NCI-H774 (cell line): ENCODE data around the gene EBF4.
A peak's percentile ranks its signal among the peaks of the same experiment; 100 is the strongest.

Source experiments
- DNase-seq: peaks from one replicate; lab custom pipeline; 2025; lab: John Stamatoyannopoulos, UW

EBF4 gene, protein sequence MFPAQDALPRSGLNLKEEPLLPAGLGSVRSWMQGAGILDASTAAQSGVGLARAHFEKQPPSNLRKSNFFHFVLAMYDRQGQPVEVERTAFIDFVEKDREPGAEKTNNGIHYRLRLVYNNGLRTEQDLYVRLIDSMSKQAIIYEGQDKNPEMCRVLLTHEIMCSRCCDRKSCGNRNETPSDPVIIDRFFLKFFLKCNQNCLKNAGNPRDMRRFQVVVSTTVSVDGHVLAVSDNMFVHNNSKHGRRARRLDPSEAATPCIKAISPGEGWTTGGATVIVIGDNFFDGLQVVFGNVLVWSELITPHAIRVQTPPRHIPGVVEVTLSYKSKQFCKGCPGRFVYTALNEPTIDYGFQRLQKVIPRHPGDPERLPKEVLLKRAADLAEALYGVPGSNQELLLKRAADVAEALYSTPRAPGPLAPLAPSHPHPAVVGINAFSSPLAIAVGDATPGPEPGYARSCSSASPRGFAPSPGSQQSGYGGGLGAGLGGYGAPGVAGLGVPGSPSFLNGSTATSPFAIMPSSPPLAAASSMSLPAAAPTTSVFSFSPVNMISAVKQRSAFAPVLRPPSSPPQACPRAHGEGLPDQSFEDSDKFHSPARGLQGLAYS

DNA sequence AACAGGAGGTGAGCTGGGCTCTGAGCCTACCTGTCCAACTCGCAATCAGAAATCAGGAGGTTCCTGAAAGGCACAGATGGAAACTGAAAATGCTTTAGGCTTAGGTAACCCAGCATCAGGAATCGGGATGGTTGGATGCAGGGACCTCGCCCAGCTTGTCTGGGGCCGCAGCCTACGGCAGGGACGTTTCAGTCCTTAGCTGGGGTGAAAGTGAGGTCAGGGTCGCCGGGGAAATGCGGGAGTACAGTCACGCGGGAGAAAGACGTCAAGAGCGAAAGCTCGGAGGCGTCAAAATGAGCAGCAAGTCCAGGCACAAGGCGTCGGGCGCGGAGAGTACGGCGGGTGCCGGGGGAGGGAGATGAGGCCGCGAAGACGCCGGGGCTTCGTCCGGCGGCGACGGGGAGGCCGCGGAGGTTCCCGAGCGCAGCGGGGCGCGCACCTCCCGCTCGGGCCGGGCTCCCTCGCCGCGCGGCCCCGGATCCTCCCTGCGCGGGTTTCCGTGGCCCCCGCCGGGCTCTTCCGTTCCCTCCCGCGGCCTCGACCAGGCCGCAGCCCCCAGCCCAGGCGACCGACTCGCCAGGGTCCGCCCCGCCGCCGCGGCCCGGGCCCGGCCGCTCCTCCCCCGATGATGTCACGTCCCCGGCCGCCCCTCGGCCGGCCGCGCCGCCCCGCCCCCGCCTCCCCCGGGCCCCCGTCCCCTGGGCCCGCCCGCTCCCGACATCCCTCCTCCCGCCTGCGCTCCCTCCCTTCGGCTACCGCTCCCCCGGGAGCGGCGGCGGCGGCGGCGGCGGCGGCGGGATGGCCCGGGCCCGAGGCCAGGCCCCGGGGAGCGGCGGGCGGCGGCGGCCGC, at the start of gene EBF4:
EBF4 (plus strand) TSS at position 745 of the 850 bp plus-strand sequence. CDS start 866 bp downstream, outside the sequence.
- DNase-seq, result peak; percentile 11

DNA sequence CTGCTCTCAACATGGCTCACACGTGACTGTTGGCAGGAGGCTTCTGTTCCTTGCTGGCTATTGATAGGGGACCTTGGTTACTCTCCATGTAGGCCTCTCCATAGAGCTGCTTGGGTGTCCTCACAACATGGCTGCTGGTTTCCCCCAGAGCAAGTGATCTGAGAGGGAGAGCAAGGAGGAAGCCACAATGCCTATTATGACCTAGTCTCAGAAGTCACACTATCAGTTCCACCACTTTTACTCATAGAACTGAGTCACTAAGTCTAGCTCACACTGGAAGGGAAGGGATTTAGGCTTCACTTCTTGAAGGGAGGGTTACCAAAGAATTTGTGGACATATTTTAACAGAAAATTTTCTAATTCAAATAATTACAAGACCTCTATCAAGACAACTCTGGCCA, 48.9 kb upstream of the EBF4 start:
- DNase-seq, result no peak

DNA sequence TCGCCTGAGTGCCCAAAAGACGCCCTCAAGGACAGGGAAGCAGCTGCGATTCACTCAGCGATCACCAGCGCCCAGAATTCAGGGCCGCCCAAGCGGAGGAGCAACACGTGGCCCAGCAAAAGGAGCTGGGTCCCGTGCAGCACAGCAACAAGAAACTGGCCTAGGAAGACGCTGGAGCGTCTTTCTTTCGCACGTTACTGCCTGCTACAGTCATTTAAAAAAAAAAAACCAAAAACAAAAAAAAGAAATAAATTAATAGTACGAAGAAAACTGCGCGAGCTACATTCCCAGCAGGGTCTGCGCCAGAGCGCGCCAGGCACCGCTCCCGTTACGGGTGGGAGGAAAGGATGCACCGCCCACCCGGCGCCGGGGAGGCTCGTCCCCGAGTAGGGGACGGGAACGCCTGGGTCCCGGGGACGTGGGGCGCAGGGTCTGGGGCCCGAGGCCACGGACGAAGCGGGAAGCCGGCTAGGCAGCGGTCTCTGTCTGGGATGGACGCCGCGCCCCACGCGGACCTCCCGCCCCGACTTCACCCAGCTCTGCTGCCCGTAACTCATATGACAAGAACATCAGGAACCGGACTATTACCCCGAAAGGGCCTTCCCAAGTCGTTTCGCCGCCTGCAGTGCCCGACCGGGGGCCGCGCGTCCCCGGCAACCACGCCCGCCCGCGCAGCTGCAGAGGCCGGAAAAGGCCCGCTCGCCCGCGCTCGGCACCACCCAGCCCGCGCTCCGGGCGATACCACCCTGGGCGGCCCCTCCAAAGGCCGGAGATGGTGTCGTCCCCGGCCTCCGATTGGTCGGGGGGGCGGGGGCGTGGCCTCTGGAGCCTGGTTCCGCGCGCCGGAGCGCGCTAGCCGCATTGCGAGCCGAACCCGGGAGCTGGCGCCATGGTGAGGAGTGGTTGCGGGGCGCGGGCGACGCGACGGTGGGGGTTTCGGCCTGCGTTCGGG, 40.5 kb upstream of the EBF4 start, which contains the start of gene NOP56:
NOP56 (plus strand) TSS at position 861 of the 952 bp plus-strand sequence; CDS start at position 890, 29 bp downstream.
- DNase-seq, result peak; percentile 92

DNA sequence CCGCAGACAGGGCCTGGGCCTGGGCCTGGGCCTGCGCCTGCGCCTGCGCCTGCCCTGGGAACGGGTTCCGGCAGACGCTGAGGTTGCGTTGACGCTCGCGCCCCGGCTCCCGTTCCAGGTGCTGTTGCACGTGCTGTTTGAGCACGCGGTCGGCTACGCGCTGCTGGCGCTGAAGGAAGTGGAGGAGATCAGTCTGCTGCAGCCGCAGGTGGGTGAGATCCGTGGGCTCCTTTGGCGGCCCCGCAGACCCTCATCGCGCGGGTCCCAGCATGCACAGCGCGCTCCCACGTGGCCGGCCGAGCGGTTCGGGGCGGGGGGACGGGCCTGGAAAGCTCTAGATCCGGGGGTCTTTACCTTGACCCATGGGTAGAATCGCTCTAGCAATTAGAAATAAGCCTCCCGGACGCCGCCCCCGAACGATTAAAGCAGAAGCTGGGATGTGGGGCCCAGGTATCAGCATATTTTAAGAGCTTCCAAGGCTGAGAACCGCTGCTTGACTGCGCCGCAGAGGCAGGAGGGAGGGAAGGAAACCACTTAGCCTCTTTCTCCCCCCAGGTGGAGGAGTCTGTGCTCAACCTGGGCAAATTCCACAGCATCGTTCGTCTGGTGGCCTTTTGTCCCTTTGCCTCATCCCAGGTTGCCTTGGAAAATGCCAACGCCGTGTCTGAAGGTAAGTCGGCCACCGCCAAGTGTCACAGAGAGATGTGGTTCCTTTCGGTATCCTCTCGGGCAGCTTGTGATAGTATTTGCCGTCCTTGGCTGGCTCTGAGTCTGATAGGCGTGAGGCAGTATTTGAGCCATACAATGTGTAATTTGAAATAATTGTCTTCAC, 39.6 kb upstream of the EBF4 start:
- peak; percentile 68 for DNase-seq

DNA sequence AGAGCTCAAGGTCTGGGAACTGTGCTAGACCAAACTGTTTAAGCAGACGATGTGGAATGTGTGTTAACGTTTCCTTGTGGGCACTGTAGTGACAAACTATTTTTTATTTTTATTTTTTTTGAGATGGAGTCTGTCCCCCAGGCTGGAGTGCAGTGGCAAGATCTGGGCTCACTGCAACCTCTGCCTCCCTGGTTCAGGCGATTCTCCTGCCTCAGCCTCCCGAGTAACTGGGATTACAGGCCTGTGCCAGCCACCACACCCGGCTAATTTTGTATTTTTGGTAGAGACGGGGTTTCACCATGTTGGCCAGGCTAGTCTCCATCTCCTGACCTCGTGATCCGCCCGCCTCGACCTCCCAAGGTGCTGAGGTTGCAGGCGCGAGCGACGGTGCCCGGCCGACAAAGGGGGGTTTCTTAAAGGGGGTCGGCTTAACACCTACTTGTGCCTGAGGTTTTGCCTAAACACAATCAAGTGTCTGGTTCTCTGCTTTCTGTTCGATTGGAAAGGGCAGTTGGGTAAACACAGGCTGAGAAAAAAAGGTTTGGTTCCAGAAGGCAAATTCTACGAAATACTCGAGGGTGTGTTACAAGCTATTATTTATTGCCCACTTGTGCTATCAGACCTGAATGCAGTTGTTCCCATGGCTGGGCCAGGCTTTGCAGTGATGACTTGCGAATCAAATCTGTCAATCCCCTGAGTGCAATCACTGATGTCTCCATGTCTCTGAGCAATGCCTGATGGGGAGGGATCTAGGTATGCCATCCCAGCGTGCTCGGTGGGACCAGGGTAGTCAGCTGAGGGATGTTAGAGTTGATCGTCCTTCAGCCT, 38.8 kb upstream of the EBF4 start:
- DNase-seq, result no peak

DNA sequence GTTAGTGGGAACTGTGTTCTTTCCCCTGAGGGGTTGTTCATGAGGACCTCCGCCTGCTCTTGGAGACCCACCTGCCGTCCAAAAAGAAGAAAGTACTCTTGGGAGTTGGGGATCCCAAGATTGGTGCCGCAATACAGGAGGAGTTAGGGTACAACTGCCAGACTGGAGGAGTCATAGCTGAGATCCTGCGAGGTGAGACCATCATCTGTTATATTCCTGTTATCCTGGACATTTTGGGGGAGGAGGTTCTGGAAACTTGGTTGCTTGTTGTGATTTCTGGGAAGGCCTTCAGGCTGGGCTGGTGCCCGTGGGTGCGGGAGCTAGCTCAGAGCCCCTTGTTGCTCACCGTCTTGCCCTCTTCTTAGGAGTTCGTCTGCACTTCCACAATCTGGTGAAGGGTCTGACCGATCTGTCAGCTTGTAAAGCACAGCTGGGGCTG, 38.2 kb upstream of the EBF4 start:
- no peak for DNase-seq

DNA sequence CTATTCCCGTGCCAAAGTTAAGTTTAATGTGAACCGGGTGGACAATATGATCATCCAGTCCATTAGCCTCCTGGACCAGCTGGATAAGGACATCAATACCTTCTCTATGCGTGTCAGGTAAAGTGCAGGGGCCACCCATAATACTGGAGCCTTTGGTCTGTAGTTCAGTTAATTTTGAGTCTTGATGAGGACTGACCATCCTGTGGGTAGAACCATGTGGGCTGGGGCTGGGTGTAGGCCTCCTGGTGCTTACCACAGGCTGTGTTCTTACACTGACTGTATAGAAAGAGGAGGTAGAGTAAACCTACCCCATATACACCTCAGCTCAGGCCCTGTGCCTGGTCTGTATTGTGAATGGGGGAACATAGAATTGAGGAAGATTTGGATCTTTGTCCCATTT, 37.7 kb upstream of the EBF4 start:
- no peak for DNase-seq

DNA sequence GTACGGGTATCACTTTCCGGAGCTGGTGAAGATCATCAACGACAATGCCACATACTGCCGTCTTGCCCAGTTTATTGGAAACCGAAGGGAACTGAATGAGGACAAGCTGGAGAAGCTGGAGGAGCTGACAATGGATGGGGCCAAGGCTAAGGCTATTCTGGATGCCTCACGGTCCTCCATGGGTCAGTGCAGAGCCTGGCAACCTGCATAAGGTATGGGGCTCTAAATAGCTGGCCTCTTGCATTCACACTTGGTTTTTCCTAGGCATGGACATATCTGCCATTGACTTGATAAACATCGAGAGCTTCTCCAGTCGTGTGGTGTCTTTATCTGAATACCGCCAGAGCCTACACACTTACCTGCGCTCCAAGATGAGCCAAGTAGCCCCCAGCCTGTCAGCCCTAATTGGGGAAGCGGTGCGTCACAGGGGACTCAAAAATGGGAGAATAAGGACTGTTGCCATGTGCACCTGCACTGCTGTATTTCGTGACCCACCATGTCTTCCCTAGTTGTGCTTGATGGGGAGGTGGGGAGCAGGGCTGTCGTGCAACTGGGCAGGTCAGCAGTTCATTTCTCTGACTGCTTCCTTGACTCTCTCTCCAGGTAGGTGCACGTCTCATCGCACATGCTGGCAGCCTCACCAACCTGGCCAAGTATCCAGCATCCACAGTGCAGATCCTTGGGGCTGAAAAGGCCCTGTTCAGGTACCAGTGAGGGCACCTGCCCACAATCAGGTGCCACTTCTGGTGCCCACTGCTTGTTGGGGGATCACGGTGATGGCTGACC, 37.1 kb upstream of the EBF4 start:
- DNase-seq, result no peak

DNA sequence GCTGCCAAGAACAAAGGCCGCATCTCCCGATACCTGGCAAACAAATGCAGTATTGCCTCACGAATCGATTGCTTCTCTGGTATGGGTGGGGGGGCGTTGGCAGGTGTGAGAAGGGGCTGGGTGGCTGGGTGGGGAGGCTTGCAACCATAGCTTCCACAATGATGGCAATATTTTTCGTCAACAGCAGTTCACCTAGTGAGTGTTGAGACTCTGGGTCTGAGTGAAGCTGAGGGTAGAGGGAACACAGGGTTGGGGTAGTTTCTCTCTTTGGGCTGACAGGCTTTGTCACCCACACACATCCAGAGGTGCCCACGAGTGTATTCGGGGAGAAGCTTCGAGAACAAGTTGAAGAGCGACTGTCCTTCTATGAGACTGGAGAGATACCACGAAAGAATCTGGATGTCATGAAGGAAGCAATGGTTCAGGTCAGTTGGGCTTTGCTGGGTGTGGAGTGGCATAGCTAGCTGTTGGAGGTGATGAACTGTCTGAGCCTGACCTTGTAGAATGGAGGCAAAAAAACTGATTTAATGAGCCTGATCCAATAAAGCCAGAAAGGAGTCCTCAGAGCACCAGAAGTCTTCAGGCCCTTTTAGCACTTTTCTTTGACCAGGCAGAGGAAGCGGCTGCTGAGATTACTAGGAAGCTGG, 36.0 kb upstream of the EBF4 start:
- DNase-seq, result no peak

DNA sequence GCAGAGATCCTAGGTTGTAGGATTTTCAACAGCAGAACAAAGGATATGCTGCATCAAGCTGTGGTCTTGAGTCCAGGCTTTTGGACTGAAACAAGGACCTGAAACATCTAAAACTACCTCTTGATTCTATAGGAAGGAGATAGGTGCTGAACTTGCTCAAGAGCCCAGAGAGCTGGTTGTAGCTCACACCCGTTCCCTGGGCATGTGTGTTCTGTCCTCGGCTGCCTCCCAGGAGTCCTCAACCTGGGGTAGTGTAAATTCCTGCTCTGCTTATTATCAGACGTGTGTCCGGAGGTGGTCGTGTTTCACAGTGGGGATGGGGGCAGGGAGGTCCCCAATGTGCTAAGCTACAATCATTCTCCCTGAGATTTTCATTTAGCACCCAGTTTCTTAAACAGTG, 35.3 kb upstream of the EBF4 start:
- DNase-seq, result no peak

DNA sequence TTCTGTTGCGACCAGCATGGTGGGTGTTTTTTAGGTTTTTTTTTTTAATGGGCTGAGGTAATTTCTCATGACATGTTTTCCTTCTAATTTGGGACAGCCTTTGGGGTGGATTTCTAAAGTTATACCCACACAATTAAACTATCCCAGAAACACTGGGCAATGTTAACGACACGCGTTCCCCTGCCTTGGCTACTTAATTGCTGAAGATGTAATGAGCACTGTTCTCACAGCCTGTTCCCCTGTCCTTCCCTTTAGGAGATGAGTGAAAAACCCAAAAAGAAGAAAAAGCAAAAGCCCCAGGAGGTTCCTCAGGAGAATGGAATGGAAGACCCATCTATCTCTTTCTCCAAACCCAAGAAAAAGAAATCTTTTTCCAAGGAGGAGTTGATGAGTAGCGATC, 34.9 kb upstream of the EBF4 start:
- no peak for DNase-seq

DNA sequence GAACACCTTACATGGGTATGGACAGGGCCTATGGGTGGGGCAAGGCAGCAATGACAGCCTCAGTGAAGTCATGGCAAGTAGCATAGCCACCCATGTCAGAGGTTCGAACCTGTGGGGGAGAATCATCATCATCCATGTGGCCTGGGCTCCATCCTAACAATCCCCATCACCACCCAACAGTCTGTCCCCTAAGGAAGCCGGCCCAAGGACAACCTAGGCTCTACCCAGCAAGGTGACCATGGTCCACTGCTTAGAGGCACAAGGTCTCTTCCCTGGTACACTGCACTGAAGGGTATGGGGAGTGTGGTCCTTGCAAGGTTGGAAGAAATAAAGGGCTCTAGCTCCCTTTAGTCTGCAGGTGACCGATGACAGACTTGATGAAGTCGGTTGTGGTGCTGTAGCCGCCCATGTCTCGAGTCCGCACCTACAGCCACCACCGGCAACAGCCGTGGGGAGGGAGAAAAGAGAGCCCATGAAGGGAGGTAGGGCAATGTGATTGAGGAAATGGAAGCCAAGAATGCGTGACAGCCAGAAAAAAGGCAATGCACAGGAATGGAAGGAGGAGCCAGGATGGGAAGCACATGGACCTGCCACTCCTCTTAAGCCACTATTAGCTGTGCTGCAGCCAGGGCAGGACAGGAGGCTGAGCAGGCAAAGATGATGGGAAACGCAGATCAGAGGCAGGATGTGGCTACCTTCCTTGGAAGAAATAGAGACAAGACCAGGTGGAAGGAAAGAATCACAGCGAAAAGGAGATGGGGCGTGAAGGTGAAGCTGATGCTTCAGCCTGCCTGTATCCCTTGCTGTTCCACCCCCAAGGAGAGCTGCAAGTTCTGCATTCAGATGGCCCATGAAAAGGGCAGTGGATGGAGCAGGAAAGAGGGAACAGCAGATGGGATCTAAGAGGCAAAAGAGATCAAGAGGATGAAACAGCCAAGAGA, 33.9 kb upstream of the EBF4 start:
- DNase-seq, result no peak

DNA sequence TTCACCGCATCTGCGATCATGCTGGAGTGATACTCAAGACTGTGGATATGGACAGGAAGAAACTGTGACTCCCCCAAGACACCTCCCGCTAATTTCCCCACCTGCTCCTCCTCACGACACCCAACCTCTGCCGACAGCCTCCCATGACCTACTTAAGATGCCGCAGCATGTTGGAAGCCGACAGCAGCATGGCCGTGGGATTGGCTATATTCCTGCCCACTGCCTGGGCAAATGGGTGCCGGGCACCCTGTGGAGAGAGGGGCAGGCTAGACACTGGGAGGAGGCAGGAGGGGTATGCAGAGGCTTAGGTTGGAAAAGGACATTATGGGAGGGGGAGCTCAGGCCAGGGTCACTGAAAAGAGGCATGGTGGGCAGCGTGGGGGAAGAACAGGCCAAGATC, 33.0 kb upstream of the EBF4 start:
- no peak for DNase-seq

DNA sequence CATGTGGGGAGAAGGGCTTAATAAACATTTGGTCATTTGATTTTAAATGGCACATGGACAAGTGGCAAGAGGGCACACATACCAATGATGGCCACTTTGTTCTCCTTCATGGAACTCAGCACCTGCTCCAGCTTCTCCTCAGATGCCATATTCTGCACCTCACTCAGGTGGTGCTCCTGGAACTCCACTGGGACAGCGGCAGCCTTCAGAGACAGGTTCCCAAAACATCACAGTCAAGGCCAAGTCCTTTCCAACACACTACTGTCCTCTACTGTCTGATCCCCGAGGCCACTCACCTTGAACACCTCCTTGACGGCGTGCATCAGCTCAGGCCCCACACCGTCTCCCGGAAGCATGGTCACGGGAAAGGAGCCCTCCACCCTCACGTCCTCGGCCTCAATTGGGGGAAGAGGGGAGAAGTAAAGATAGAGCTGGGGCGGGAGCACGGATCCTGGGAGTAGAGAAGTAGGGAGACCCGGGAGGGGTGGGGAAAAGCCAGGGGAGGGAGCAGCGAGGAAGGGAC, 29.2 kb upstream of the EBF4 start:
- DNase-seq, result no peak

DNA sequence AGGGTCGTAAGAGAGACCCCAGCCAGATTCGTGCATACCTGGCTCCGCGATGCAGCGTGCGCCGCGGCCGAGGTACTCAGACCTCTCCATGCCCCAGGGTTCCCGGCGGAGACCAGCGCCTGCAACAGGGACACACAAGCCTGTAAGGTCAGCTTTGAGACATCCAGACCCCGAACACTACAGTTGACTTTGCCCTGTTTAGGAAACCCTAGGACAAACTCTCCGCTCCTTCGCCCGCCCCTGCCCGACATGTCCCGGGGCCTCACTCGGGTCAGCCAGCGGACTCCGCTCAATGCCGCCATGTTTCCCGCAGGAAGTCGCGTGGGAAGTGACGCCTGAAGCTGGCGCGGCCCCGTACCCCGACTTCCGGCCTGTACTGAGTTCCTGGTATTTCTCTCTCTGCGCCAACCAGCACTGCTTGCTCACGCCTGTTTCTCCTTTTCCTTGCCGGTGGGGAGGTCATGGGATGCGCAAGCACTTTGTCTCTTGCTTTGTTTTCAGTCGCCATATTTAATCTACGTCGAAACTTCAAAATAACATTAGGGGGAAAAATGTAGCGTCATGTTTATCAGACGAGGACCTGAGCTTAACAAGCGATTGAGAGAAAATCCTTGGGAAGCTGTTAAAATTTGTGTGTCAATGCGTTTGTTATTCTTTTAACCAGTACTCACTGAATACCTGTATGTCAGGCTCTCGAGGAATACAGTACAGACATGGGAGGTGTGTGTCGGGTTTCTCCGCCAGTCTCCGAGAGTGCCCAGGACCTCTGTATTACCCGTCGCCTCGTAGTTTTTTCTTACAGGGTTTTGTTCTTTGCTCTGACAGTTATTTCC, 28.5 kb upstream of the EBF4 start, which contains the start of gene IDH3B:
IDH3B (minus strand) TSS at position 330 of the 833 bp plus-strand sequence; CDS start at position 302, 28 bp downstream.
- peak; percentile 83 for DNase-seq

DNA sequence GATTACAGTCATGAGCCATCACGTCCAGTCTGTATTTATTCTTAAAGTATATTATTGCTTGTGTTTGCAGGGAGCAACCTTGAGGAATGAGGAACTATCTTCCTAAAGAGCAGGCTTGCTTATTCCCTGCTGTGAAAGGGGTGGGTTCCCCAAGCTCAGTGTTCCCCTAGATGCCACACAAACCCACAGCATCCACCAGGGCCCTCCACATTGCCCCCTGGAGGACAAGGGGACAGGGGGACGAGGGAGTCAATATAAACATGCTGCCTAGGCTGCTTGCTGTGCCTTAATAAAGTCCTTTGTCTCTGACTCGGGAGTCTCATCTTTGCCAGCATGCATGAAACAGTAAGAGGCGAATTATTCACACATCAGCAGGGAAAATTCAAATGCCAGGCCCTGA, 20.6 kb upstream of the EBF4 start:
- no peak for DNase-seq
